HG03175 (cell line): ENCODE measurements around the gene ZNF214.
"Not testable (repeated sequence)": the region's sequence is repeated elsewhere in the genome, so short reads cannot be mapped to it uniquely, and the experiment has no call there.

Experiments used
- ATAC-seq: cut with Tn5 transposase; IDR thresholded peaks from one replicate; pipeline ENCODE4 v1.9.1; 2021; ENCODE audit warnings: mild to moderate bottlenecking, moderate library complexity; ENCODE audit not compliant: unreplicated experiment

ZNF214 gene

GRCh38 chr11:6991227-6991626 lies 28.9 kb downstream of the ZNF214 start:
- ATAC-seq = no peak

DNA sequence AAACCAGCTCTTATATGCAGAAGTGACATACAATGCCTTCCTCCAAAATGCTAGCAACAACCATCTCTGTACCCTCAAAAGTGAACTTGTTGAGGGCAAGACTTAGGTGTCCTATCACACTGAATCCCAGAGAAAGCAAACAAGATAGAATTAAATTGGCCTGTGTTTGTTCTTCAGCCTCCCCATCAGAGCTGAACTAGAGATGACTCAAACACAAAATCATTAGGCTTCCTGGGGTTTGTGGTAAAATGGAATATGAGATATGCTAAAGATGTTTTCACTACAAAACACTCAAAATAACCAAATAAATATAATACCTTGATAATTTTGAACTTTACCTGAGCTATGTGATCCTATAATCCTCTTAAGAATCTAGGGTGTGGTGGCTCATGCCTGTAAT lies 31.6 kb downstream of the ZNF214 start:
- no peak for ATAC-seq

DNA sequence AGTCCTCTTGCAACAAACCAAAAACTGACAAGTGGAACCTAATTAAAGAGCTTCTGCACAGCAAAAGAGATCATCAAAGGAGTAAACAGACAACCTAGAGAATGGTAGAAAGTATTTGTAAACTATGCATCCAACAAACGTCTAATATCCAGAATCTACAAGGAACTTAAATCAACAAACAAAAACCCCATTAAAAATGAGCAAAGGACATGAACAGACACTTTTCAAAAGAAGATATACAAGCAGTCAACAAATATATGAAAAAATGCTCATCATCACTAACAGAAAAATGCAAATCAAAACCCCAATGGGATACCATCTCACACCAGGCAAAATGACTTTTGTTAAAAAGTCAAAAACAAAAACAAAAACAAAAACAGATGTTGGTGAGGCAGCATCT lies 33.7 kb downstream of the ZNF214 start:
- ATAC-seq = no peak

- no peak for ATAC-seq
These were observed 40.8 kb downstream of the ZNF214 start for GRCh38 chr11:6979365-6979764.

- not testable (repeated sequence) for ATAC-seq
These were observed 50.3 kb downstream of the ZNF214 start for GRCh38 chr11:6969854-6970253.

DNA sequence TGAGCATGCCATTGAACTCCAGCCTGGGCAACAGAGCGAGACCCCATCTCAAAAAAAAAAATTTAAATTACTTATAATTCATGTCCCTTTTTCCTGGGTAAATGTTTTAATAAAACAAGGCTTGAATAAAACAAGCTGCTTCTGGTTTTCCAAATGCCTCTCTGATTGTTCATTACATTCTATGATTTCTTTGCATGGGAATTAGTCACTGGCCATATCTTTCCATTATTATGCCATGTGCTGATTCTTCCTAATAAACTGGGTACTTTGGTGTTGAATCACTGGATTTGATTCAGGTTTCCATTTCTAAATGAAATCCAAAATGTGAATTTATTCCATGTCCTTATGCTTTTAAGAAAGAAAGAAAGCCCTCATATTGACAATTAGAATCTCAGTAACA lies 51.3 kb downstream of the ZNF214 start:
- ATAC-seq = no peak

- no peak for ATAC-seq
These were observed 57.5 kb downstream of the ZNF214 start for GRCh38 chr11:6962673-6963072.

DNA sequence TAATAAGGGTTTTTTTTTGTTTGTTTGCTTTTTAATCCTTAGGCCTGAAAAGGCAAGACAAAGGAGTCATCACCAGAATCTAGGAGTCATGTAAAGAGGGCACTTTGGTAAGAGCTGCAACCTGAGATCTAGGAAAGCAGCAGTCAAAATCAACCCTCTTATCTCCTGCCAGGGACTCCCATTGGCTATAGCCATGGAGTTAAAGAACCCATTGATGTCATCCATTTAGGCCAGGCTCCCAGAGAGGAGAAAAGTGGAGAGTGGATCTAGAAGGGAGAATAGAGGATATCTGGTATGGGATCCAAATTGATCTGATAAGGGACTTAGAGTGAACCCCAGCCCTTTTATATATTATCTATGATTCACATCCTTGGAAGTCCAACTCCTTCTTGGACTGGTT lies 58.0 kb downstream of the ZNF214 start:
- ATAC-seq = no peak

- ATAC-seq = not testable (repeated sequence)
These were observed 65.9 kb downstream of the ZNF214 start for GRCh38 chr11:6954248-6954647.
